Spinal cord (tissue), 4 donors: ENCODE data around the gene STK32B. TPM values are rescaled to one million over a fixed set of nuclear protein-coding genes. Genes with fewer than 3 reads are reported as not detected.

Experiments used
- polyA plus RNA-seq, 2 donors: library from polyadenylated mRNA; unstranded; fragments of 120-200 nt; gene quantifications; one replicate each; pipeline ENCODE4 v1.2.1, GENCODE V29; 2013; ENCODE audit not compliant: insufficient read length in 2 of 2
- small RNA-seq: library from RNA; depleted of rRNA; stranded (forward); fragments of <200 nt; gene quantifications from one replicate; pipeline ENCODE3, GENCODE V24; 2014; ENCODE audit warnings: low replicate concordance
- total RNA-seq, 2 donors: library from RNA; depleted of rRNA in 1 of 2; stranded (reverse); fragments of 120-200 nt in 1 of 2; fragments of >200 nt in 1 of 2; gene quantifications; one replicate each; pipeline versions ENCODE4 v1.2.3 to v1.2.4, GENCODE V29; 2013 to 2014

The STK32B gene
- total and polyA plus RNA-seq, 4 donors, result 7.0 to 25.6 (median 19.0) TPM

Small RNA genes within 50 kb of the gene (small RNA-seq; reads per million reads assigned to genes)
- not detected for gene RF00019

Other genes with a start within 250 kb of the STK32B start
- 10 to 100 TPM in 1 of 2 donors, 1 to 10 TPM in 1; 1.7 to 48.8 TPM for gene MSX1, start 191.8 kb upstream of the STK32B start, total RNA-seq
- gene MSX1, start 191.8 kb upstream of the STK32B start, polyA plus RNA-seq, result 10 to 100 TPM; 10.5 to 11.5 TPM
- 1 to 10 TPM; 4.2 to 4.6 TPM for gene CYTL1, start 32.0 kb upstream of the STK32B start, total RNA-seq
- 1 to 10 TPM; 3.8 to 4.7 TPM for gene CYTL1, start 32.0 kb upstream of the STK32B start, polyA plus RNA-seq